Left colon (tissue), 2 donors: ENCODE results near the gene FYB1. TPM values are rescaled to one million over a fixed set of nuclear protein-coding genes. Genes with fewer than 3 reads are reported as not detected.

ENCODE experiments used
- ATAC-seq: fragments of 200-7000 bp; cut with Tn5 transposase; one replicate; pipeline ENCODE4 v1.9.1; 2020; ENCODE audit warnings: mild to moderate bottlenecking, moderate library complexity
- DNase-seq, 2 donors: peaks; one replicate each; pipeline ENCODE4 v3.0.0-alpha.2; 2020
- intact Hi-C, 2 donors: fragments of 100-400 bp; cut with DNase I in 1 of 2; cut with micrococcal nuclease in 1 of 2; formaldehyde crosslinking; loops; one replicate each; pipeline versions ENCODE4 v1.11.2 to v1.14.0; 2022; cut with DNase I, micrococcal nuclease
- total RNA-seq, 2 donors: library from RNA; stranded (reverse); fragmentation: NEBNext Ultra II Directional; extraction: Animal tissue kit (Norgen Biotek cat#: 25700); gene quantifications; one replicate each; pipeline ENCODE4 v1.2.1, GENCODE V29; 2021
- donor health status: DM: no; HTN: no; CAD: no.
- donor health status: DM: yes; HTN: yes; CAD: no.

FYB1 gene
- total RNA-seq, 2 donors from 2014 or later: 7.3 to 10.8 TPM

DNA sequence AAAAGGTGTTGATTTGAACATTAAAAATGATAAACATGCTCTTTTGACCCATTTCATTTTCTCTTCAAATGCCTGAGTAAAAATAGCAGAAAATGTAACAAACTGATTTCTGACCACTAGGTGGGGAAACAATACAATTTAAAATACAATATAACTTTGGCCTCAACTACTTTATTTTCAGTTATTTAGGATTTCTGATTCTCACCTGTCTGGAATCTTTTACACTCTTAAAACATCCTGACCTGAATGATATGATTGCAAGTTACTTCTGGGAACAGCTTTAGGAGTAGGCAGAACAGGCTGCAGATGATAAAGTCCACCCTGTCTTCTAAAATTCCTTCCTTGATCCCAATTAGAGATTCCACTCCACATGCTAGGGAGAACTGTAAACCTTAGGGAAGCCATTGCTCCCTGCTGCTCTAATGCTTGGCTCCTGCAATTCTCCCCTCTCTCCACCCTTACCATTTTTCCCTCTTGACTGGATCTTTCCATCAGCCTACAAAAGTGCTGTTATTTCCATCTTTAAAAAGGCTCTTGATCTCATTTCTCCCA is 70.3 kb downstream of the FYB1 start:
- no peak for ATAC-seq
- no peak for DNase-seq
- intact Hi-C loops: no loop called here

DNA sequence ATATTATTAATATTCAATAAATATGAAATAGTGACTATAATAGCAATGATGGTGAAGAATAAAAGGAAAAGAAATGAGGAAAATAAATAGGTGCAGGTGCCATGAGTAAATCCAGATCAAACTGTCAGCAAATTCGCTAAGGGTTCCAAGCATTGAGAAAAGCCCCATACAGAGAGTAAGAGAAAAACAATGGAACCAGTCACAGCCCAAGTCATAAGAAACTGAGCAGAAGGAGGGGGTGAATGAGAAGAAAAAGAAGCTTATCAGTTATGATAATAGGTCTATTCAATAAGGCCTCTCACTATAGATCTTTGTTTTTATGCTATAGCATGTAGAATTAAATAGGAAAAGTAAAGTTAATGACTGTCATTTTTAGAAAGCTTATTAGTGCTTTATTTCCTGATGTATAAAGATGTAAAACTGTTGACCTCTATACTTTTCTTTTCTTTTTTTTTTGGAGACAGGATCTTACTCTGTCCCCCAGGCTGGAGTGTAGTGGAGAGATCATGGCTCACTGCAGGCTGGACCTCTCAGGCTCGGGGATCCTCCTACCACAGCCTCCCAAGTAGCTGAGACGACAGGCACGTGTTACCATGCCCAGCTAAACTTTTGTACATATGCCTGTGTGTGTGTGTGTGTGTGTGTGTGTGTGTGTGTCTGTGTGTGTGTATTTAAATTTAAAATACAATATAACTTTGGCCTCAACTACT is 72.4 kb downstream of the FYB1 start:
- no peak for DNase-seq
- no peak for ATAC-seq
- intact Hi-C loops: no loop called here

DNA sequence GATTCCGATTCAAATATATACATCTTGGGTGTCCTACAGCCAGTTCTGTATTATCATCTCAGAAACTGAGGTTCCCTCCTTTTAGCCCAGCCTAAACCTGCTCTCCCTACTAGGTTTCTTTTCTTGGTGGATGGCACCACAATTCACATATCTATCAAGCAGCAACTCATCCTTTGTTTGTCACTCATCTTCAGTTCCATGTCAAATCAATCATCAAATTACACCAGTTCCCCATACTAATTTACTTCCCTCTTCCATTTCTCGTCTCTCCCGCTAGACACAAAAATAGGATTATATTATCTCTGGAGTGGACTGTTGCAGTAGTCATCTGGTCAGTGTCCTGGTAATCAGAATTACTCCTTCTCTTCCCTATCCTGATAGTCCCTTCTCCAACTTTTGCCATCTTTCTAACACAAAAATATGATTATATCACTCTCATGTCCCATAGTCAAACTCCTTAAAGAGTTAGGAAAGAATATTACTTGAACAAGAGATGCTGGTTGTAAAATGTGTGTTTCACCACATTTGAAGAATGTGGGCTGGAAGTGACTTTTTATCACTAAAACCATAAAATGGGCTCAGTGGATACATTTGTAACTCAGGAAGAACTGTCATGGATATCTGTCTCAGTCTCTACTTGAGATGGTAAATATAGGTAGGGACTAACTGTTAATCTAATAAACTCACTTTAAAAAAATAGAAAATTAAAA is 76.1 kb downstream of the FYB1 start:
- intact Hi-C loops: no loop called here
- ATAC-seq: no peak
- DNase-seq: no peak

DNA sequence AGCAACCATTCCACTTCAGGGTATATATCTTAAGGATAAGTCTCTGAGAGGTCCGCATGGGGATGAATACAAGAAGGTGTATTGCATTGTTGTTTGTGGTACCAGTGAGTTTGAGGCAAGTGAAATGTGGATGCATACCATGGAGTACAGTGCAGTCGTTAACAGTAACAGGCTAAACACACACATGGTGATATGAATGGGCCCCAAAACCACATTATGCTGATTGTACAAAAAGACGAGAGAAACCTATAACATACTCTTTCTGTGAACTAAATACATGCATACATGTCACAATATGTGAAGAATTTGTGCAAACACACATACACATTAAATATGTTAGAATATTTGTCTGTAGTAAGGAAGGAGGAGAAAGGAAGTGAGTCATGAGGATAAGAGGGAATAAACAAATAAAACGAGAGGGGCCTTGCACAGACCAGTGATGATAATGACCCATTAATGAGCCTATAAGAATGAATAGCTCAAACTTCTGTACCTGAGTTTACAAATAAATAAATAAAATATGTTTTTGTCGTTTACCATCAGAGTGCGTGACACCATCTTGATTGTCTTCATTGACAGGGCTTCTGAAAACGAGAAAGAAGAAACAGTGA is 78.7 kb downstream of the FYB1 start:
- ATAC-seq (no peak), DNase-seq (no peak)
- intact Hi-C loops: no loop called here

DNA sequence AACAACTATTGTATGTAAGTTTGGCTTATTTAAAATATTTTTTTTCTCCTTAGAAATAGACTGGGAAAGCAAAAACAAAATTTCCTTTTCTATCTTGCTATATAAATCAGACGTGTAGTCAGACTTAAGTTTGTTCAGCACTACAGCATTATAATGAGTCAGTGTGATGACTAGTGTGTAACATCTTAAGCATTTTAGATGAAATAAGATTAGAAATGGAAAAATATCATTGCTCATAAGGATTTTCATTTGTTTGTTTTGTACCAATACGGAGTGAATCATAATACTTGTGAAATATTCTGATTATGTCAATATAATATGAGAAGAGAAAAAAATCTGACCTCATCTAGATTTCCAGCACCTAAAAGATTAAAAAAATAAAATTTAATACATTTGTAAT is 80.5 kb downstream of the FYB1 start:
- no peak for DNase-seq
- no peak for ATAC-seq
- intact Hi-C loops: no loop called here

DNA sequence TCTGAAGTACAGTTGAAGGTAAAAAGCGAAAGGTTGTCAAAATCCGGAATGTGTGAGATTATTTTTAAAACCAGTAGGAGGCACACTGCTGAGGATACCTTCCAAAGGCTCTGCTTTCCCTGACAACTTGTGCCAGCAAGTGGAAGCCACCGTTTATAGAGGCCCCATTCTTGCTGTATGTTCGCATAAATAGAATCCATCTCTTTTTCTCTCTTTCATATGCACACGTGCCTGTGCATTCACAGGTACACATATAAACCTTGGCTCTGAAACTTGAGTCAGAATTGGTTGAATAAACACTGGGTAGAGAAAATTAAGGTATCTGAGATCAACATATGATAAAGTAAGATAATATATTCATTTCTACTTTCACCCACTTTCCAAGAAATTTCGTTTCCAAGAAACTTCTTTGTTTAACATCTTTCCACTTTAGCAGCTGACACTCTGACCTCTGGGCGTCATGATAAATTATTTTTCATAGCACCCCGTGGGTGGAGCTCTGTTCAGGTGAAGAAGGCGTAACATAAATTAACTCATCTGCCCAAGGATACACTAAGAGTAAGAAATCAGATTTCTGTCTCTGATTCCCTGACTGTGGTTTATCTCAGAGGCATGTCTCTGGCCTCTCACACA is 81.4 kb downstream of the FYB1 start:
- DNase-seq (no peak), ATAC-seq (no peak)
- intact Hi-C loops: no loop called here

DNA sequence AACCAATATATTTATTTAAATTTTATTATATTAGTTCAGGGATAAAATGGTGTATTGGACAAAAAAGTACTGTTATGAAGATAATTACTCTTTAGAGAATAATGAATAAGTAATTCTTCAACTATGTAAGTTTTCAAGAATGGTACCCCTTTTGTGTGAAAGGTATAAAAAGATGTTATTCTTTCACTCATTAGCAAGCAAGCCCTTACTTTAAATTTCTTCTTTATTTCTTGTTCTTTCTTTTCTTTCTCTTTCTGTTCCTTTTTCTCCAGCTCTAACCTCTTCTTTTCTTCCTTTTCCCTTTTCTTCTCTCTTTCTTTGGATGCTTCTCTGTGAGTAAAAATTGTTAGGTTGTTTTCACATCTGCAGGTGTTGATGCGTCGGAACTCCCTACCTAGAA is 82.0 kb downstream of the FYB1 start:
- DNase-seq: no peak
- ATAC-seq: no peak
- intact Hi-C loops: no loop called here

DNA sequence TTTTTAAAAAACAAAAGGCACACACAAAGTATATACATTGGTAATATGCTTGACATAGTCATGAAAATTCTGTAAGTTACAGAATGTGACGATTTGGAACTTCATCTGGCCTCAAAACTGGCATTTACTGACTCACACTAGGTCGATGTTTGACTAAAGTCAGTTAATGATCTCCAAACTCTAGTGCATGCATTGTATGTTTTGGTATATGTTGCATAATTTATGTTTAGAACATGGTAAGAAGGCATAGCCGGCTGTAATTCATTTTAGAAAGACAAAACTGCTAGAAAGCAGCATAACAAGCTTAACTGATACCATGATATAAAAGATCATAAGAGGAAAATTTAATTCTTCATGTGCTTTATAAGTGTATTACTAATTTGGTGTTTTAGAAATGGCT is 86.6 kb downstream of the FYB1 start:
- intact Hi-C loops: no loop called here
- ATAC-seq: no peak
- no peak for DNase-seq

DNA sequence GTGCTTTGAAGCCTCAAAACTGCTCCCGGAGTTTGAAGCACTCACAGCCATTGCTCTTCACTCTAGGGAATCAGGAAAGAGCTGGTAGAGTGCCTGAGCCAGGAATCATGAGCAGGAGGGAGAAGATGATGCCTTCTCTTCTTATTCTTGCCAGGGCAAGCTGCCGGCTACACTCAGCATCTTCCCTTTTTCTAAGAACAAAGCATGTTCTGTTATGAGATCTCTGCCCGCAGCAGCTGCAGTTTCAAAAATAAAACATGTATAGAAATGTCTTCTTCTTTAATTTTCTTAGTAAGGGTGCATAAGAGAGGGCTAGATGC is 87.3 kb downstream of the FYB1 start:
- intact Hi-C loops: no loop called here
- no peak for DNase-seq
- no peak for ATAC-seq

DNA sequence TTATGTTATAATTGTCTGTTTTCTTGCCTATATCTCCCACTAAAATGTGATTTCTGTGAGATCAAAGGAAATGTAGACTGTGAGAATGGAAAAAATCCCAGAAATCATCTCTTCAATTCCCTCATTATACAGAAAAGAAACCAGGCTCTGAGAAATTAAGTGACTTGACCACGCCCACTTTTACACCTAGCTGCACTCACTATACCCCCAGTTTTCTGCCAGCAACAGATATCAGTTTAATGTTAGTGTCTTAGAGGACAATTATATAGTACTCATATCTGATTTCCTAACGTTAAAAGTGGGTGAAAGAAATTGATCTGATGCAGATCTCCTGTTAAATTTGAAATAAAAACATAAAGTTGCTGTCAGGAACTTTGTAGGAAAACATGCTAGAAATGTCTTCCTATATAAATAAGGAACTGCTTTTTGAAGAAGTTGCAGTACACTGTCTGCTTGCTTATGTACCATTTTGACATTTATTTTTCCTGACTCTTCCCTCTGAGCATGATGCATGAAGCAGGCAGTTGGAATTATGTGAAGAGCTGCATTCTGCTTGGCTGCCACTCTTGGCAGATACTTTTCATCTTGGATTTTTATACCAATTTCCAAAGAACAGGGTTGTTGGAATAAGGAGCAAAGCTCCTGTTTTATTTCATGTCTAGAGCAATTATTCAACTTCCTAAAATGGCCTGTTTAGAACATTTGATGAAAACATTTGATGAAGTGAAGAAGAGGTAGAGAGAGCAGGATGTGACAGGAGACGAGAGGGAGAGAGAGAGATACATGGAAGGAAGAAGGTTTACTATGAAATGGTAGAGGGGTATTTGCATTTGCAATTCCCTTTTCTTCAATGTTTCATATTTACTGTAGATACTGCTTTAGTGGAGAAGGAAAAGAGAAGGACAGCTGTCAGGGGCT is 87.9 kb downstream of the FYB1 start:
- ATAC-seq: no peak

DNA sequence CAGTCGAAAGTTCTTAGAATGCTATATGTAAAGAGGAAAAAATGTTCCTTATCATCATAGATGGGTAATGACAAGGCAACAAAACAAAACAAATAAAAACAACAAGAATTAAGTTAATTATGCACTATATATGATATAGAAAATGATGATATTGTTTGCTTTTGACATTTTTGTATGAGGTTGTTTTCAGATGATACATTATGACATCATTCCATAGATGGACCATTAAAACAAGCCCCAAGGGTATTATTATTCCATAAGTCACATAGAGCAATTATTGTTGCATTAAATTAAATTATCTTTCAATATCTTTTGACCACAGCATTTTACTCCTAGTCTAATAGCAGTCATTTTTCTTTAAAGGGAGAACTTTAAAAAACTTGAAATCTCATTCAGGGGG is 88.6 kb downstream of the FYB1 start:
- intact Hi-C loops: no loop called here
- DNase-seq (no peak), ATAC-seq (no peak)

More for the DNA sequence above, 87.9 kb downstream of the FYB1 start:
- no peak for DNase-seq
- intact Hi-C loops: no loop called here

DNA sequence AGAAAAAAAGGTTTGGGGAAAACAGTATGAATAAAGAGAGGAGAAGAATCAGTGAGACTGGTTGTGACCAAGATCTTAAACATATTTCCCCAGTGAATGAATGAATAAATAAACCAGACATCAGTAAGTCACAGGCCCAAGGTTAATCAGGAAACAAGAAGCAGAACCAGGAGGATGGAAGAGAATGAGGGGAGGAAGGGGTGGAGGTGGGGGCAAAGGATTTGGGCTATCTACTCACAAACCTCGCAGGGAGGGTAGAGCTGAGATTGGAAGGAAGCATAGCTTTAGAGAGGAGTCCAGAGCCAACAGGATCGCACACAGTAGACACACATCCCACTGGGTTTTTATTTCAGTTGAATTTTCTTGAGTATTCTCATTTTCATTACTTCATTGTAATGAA is 97.4 kb downstream of the FYB1 start:
- no peak for ATAC-seq
- intact Hi-C loops: no loop called here
- no peak for DNase-seq

DNA sequence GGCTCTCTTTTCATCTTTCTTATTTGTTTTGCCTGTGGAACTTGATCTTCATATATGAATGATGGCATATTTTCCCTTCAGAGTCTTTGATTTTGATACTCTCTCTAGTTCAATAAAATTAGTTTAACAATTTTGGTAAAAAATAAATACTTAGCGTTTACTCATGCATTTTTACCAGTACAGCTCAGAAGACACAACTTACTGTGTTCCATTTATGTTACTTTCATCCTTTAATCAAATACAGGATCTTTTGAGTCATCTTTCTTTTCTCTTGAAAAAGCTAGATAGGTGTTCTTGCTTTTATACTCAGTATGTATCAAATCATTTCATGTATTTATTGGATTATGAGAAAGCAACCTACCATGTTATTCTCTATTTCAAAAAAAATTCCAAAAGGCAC is 98.0 kb downstream of the FYB1 start:
- no peak for ATAC-seq
- intact Hi-C loops: no loop called here

DNA sequence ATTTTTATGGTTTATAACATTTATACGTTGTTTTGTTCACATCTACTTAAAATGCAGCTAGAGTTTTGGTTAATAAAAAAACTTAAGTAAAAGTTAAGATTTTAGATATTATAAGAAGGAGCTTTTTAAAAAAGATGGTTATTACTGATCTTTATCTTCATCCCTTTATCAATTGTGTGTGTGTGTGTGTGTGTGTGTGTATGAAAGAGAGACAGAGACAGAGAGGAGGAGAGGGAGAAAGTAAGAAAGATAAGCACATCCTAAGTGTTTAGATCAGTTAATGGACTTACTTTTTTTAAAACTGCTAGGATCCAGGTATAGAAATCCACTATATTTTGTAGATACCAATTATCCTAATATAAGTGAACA is 99.3 kb downstream of the FYB1 start:
- ATAC-seq: no peak
- no peak for DNase-seq
- intact Hi-C loops: no loop called here

More for the DNA sequence above, 98.0 kb downstream of the FYB1 start:
- DNase-seq: no peak

DNA sequence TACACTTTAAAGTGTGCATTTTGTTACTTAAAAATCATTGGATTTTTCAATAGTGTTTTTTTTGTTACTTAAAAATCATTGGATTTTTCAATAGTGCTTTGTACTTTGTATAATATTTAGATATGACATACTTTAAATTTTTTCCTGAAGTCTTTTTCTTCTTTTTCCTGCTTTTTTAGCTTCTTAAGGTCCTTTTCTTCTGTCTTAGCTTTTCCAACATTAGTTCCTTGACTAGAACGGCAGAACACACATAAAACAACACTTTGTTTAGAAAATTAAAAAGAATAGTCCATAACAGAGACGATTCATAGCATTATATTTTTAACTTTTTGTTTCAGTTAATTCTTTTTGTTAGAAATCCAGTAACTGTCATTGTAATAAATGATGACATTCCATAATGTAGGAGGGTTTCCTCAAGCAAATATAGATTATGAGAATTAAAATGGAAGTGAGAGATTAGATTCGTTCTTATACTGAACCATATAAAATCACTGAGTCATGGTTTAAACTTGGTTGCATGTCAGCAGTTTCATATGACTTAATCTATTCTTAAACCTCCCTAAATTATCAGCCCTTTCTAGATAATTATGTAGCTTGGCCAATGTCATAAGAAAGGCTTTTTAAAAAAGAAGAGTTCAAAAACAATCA is 99.8 kb downstream of the FYB1 start:
- intact Hi-C loops: no loop called here
- no peak for DNase-seq
- no peak for ATAC-seq

DNA sequence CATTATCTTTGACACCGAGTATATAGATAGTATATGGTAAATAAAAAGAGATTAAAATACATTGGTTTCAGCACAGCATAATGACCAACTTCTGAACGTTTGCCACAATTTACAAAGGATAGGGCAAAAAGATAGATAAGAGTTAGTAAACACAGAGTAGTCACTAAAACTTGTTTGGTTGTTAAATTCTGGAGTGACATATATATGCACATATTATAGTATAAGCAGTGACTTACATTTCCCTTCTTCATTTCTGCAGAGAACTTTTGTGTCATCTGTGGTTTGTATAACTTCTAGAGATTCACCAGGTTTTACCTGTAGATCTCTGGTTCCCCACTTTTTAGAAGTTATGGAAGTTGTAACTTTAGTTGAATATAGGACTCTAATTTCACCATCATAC is 100.7 kb downstream of the FYB1 start:
- ATAC-seq (no peak), DNase-seq (no peak)
- intact Hi-C loops: no loop called here

DNA sequence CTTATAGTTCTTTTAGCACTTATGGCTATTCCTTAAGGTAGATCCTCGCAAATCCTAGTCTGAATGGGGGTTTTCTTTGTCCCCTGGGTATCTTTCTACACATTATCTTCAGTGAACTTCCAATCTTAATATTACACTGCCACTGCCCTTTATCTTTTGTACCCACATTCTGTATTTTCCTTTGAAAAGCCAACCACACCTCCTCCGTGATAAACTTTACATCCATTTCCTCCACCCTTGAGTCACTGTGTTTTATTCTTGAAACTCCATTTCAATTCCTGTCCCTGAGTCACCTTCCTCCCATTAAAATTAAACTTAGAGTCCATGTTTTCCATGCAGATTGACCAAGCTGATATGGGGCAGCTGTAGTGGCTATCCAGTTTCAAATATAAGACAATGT is 102.0 kb downstream of the FYB1 start:
- intact Hi-C loops: no loop called here
- DNase-seq (no peak), ATAC-seq (no peak)

DNA sequence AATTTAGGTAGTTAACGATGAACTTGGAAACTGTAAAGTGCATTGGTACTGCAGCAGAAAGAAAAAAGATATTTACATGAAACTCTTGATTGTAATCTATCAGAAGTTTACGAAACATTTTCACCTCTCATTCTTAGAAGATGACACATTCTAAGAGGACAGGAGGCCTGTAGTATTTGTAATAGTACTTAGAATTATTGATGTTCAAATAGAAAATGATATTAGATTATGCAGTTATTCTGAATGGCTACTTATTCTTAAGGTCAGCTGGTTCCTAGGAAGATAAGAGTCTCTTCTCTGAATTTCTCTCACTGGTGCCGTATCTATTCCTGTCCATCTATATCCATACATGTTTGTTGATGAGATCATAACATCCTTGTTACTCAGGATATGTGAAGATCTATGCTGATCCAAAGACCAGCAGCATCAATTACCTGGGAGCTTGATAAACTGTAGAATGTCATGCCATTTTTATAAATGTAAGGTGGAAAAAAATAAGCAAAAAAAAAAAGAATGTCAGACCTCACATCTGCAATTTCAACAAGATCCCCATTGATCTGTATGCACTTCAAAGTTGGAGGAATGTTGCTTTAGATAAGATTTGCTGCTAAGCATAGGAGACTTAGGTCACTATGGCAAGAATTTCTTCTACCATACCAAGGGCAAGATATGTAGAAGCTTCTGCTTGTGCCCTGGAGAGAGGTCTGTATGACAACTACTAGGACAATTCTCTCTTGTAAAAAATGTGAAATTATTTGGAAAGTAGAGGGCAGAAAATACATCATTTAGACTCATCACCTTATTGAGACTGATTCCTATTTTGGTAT is 102.8 kb downstream of the FYB1 start:
- DNase-seq (no peak), ATAC-seq (no peak)
- intact Hi-C loops: no loop called here
